OCI-LY3 (cell line): Measurements from ENCODE around the gene ACOXL.
A peak's percentile ranks its signal among the peaks of the same experiment; 100 is the strongest.

Experiments
- H2AFZ ChIP-seq: fragments of 200-600, 300-600 bp; shearing (Covaris generic); 2 replicates; pipeline ENCODE4 v1.6.0; 2014; ENCODE audit warnings: antibody characterized with exemption, low read depth, low read length
- H3K27ac ChIP-seq: fragments of 200-600, 300-600 bp; sonication (generic); 2 replicates; pipeline ENCODE4 v1.5.1; 2014; ENCODE audit warnings: mild to moderate bottlenecking, low read length, moderate library complexity, mixed read lengths
- H3K27me3 ChIP-seq: fragments of 200-600, 300-600 bp; sonication (generic); 2 replicates; pipeline ENCODE4 v1.6.1; 2014; ENCODE audit warnings: low read depth, low read length, mixed read lengths
- H3K36me3 ChIP-seq: fragments of 200-600, 300-600 bp; sonication (generic); replicated peaks from 2 replicates; pipeline ENCODE3; 2014; ENCODE audit warnings: low read depth, low read length, mixed read lengths
- H3K4me1 ChIP-seq: fragments of 300-600, 200-600 bp; sonication (generic); 2 replicates; pipeline ENCODE4 v1.6.1; 2014; ENCODE audit warnings: low read length, mixed read lengths
- H3K4me2 ChIP-seq: fragments of 200-600, 300-600 bp; sonication (generic); 2 replicates; pipeline ENCODE4 v1.6.1; 2014; ENCODE audit warnings: low read length, mixed read lengths
- H3K4me3 ChIP-seq: fragments of 300-600, 200-600 bp; sonication (generic); 2 replicates; pipeline ENCODE4 v1.5.1; 2014; ENCODE audit warnings: antibody characterized with exemption, mild to moderate bottlenecking, low read length, moderate library complexity
- H3K79me2 ChIP-seq: fragments of 300-600, 200-600 bp; shearing (Covaris generic); 2 replicates; pipeline ENCODE4 v1.6.1; 2014; ENCODE audit warnings: mild to moderate bottlenecking, low read length, mixed read lengths
- H3K9ac ChIP-seq: fragments of 300-600, 200-600 bp; shearing (Covaris generic); 2 replicates; pipeline ENCODE4 v1.6.0; 2014; ENCODE audit warnings: mild to moderate bottlenecking, low read length, moderate library complexity
- H3K9me3 ChIP-seq: fragments of 200-600, 300-600 bp; shearing (Covaris generic); 2 replicates; pipeline ENCODE4 v1.6.1; 2014; ENCODE audit warnings: low read length, mixed read lengths; ENCODE audit not compliant: insufficient read depth
- H4K20me1 ChIP-seq: fragments of 200-600, 300-600 bp; sonication (generic); 2 replicates; pipeline ENCODE4 v1.6.1; 2016; ENCODE audit warnings: low read length, mixed read lengths; ENCODE audit not compliant: insufficient read depth
- CTCF ChIP-seq: fragments of 200-600, 300-600 bp; sonication (generic); IDR thresholded peaks from 2 replicates; pipeline ENCODE4 v1.5.1; 2014; ENCODE audit warnings: antibody characterized with exemption, low read length, low read depth
- EZH2phosphoT487 ChIP-seq: fragments of 200-600 bp; shearing (Covaris generic); IDR thresholded peaks from 2 replicates; pipeline ENCODE4 v1.6.1; 2018; ENCODE audit warnings: antibody characterized with exemption, mixed run types, low read depth

Gene ACOXL

GRCh38 chr2:111157071-111157661, 424.8 kb downstream of the ACOXL start:
- Histone ChIP-seq H3K27ac (peak overlapping the region; percentile 97), H3K4me3 (peak overlapping the region; percentile 29; the same call in 1 of the 2 replicates), H3K36me3 (peaks cover 62% of the 10 kb centered on the region), H3K9ac (peak overlapping the region; percentile 45), H3K79me2 (peaks cover 9% of the 10 kb centered on the region; the same call in 1 of the 2 replicates), H4K20me1 (peaks cover 74% of the 10 kb centered on the region), H2AFZ (no peak overlapping the region), H3K9me3 (no peaks in the 10 kb centered on the region), H3K4me1 (peaks cover 70% of the 10 kb centered on the region), H3K27me3 (peaks cover 62% of the 10 kb centered on the region), H3K4me2 (peak overlapping the region; percentile 67)
- TF ChIP-seq CTCF: no peak
- peak; percentile 68; the same call in 1 of the 2 replicates for TF ChIP-seq EZH2phosphoT487

GRCh38 chr2:111157798-111158197, 425.4 kb downstream of the ACOXL start:
- H3K27me3 ChIP-seq: peaks cover 58% of the 10 kb centered on the region
- H2AFZ ChIP-seq: no peak overlapping the region
- peak overlapping the region; percentile 67 for H3K4me2 ChIP-seq
- H3K9me3 ChIP-seq: no peaks in the 10 kb centered on the region
- H3K9ac ChIP-seq: peak overlapping the region; percentile 45; the same call in 1 of the 2 replicates
- H4K20me1 ChIP-seq: peaks cover 72% of the 10 kb centered on the region
- H3K27ac ChIP-seq: peak overlapping the region; percentile 97
- peaks cover 57% of the 10 kb centered on the region for H3K36me3 ChIP-seq
- H3K4me1 ChIP-seq: peaks cover 76% of the 10 kb centered on the region
- H3K79me2 ChIP-seq: peaks cover 9% of the 10 kb centered on the region; the same call in 1 of the 2 replicates
- peak; percentile 42 for TF ChIP-seq CTCF
- no peak for TF ChIP-seq EZH2phosphoT487
- peak overlapping the region; percentile 29 for H3K4me3 ChIP-seq

DNA sequence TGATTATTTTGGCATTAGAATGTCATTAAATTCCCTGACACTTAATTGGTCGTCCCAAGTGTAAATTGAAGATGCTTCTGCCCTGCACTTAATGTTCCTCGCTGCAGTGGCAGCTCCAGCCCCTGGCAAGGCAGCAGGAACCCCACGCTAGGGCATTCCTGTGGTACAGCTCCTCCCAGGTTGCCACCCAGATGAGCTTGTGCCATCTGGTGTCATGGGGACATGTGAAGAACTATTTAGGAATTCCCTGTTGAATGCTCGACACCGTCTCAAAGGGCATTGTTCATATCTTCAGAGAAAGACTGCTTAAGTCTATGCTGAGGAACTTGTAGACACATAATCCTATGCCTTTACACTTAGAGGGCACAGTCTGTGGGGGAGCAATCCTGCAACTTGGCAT, 427.3 kb downstream of the ACOXL start:
- H3K36me3 ChIP-seq: peaks cover 52% of the 10 kb centered on the region
- no peak overlapping the region for H2AFZ ChIP-seq
- peaks cover 9% of the 10 kb centered on the region; the same call in 1 of the 2 replicates for H3K79me2 ChIP-seq
- H3K27ac ChIP-seq: no peak overlapping the region
- peaks cover 90% of the 10 kb centered on the region for H3K4me1 ChIP-seq
- H3K27me3 ChIP-seq: peaks cover 67% of the 10 kb centered on the region
- TF ChIP-seq EZH2phosphoT487 (no peak), CTCF (no peak)
- H3K9me3 ChIP-seq: no peaks in the 10 kb centered on the region
- no peak overlapping the region for H3K4me2 ChIP-seq
- no peak overlapping the region for H3K4me3 ChIP-seq
- peaks cover 74% of the 10 kb centered on the region for H4K20me1 ChIP-seq
- no peak overlapping the region for H3K9ac ChIP-seq

DNA sequence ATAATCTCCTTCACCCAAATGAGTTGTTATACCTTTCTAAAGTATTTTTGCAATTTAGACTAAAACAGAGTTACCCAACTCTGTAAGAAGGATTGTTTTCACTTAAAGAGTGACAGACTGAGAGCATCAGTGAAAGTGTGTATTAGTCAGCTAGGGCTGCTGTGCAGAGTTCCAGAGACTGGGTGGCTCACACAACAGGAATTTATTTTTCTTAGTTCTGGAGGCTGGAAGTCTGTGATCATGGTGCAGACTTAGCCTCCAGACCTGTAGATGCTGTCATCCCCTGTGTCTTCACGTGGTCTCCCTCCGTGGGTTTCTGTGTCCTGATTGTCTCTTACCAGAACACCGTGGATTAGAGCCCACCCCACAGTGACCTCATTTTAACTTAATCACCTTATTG, 428.4 kb downstream of the ACOXL start:
- Histone ChIP-seq H3K4me3 (no peak overlapping the region), H2AFZ (no peak overlapping the region), H3K4me1 (peaks cover 84% of the 10 kb centered on the region), H3K27ac (no peak overlapping the region), H3K9ac (no peak overlapping the region), H3K27me3 (peaks cover 66% of the 10 kb centered on the region), H3K36me3 (peaks cover 55% of the 10 kb centered on the region), H3K79me2 (peaks cover 9% of the 10 kb centered on the region; the same call in 1 of the 2 replicates), H3K4me2 (no peak overlapping the region), H3K9me3 (no peaks in the 10 kb centered on the region), H4K20me1 (peaks cover 68% of the 10 kb centered on the region)
- TF ChIP-seq CTCF (no peak), EZH2phosphoT487 (no peak)
